ENCODE measurements around the gene COMMD9.

Gene COMMD9

GRCh38 chr11:36313750-36314433 is 24.7 kb upstream of the COMMD9 start:
- Histone ChIP-seq H3K36me3 (no peaks in the 10 kb centered on the region), H3K9me3 (ENCODE audit: severe bottlenecking) (no peaks in the 10 kb centered on the region), H3K27ac (no peak overlapping the region), H3K27me3 (ENCODE audit: insufficient read depth, low read depth, severe bottlenecking) (no peaks in the 10 kb centered on the region), H3K4me3 (ENCODE audit: low read depth, low read length) (no peak overlapping the region)
- TF ChIP-seq CTCF (IDR thresholded peaks at IDR 0.05; ENCODE audit: low read depth, low read length): no peak
- DNase-seq: no peak

- no peak for TF ChIP-seq CTCF (IDR thresholded peaks at IDR 0.05; ENCODE audit: low read depth, low read length)
- Histone ChIP-seq H3K4me3 (ENCODE audit: low read depth, low read length) (no peak overlapping the region), H3K9me3 (ENCODE audit: severe bottlenecking) (no peaks in the 10 kb centered on the region), H3K27ac (no peak overlapping the region), H3K36me3 (no peaks in the 10 kb centered on the region), H3K27me3 (ENCODE audit: insufficient read depth, low read depth, severe bottlenecking) (no peaks in the 10 kb centered on the region)
- no peak for DNase-seq
Measured at GRCh38 chr11:36312611-36313472, 23.6 kb upstream of the COMMD9 start.

GRCh38 chr11:36311926-36312595 is 22.8 kb upstream of the COMMD9 start:
- H3K4me3 ChIP-seq (ENCODE audit: low read depth, low read length): no peak overlapping the region
- no peaks in the 10 kb centered on the region for H3K27me3 ChIP-seq (ENCODE audit: insufficient read depth, low read depth, severe bottlenecking)
- no peaks in the 10 kb centered on the region for H3K9me3 ChIP-seq (ENCODE audit: severe bottlenecking)
- H3K36me3 ChIP-seq: no peaks in the 10 kb centered on the region
- peak; percentile 37 for DNase-seq
- H3K27ac ChIP-seq: no peak overlapping the region
- TF ChIP-seq CTCF (IDR thresholded peaks at IDR 0.05; ENCODE audit: low read depth, low read length): no peak

GRCh38 chr11:36309779-36310178 is 20.6 kb upstream of the COMMD9 start:
- Histone ChIP-seq H3K27ac (no peak overlapping the region), H3K9me3 (ENCODE audit: severe bottlenecking) (no peaks in the 10 kb centered on the region), H3K36me3 (no peaks in the 10 kb centered on the region), H3K27me3 (ENCODE audit: insufficient read depth, low read depth, severe bottlenecking) (no peaks in the 10 kb centered on the region), H3K4me3 (ENCODE audit: low read depth, low read length) (no peak overlapping the region)
- no peak for TF ChIP-seq CTCF (IDR thresholded peaks at IDR 0.05; ENCODE audit: low read depth, low read length)
- DNase-seq: no peak

- TF ChIP-seq CTCF (IDR thresholded peaks at IDR 0.05; ENCODE audit: low read depth, low read length): no peak
- Histone ChIP-seq H3K36me3 (no peaks in the 10 kb centered on the region), H3K4me3 (ENCODE audit: low read depth, low read length) (no peak overlapping the region), H3K27me3 (ENCODE audit: insufficient read depth, low read depth, severe bottlenecking) (no peaks in the 10 kb centered on the region), H3K9me3 (ENCODE audit: severe bottlenecking) (no peaks in the 10 kb centered on the region), H3K27ac (no peak overlapping the region)
- DNase-seq: no peak
Measured at GRCh38 chr11:36308577-36308976, 19.4 kb upstream of the COMMD9 start.

Measured in WERI-Rb-1 (cell line).